HG03064 (cell line): ENCODE results near the gene GPR39.

Experiments
- ATAC-seq: cut with Tn5 transposase; IDR thresholded peaks from one replicate; pipeline ENCODE4 v1.9.1; 2021; ENCODE audit warnings: low read depth; ENCODE audit not compliant: unreplicated experiment

The GPR39 gene

DNA sequence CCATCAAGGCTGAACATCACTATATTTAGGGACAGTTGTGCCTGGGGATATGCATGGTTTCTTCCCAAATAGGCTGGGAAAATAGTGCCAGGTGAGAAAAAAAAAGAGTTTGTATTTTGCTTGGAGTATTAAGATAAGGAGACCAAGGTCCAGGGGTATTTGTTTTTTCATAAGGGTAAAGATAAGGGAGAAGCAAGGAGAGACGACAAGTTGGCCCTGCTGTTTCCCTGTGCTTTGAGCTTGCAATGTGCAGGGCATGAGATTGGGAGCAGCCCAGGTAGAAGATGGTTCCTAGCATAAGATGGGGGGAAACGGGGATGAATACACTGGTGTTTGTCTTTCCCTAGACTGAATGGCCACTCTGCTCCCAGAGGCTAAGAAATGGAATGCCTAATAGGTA is 8.8 kb upstream of the GPR39 start:
- ATAC-seq: no peak

DNA sequence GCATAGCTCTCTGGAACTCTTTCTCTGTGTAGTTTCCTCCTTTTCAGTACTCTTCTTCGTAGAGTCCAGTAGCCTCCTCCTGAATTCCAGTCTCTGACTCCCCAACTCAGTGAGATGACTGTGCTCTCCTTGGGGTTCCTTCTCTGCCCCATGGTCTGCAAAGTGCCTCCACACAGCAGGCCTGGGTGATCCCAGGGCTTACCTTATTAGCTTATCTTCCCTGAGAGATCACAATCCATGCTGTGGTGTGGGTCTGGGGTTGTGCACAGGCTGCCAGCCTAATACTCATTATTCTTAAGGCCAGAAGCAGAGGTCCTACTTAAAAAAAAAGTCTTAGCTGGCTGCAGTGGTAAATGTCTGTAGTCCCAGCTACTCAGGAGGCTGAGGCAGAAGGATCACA is 4.6 kb upstream of the GPR39 start:
- ATAC-seq: no peak

DNA sequence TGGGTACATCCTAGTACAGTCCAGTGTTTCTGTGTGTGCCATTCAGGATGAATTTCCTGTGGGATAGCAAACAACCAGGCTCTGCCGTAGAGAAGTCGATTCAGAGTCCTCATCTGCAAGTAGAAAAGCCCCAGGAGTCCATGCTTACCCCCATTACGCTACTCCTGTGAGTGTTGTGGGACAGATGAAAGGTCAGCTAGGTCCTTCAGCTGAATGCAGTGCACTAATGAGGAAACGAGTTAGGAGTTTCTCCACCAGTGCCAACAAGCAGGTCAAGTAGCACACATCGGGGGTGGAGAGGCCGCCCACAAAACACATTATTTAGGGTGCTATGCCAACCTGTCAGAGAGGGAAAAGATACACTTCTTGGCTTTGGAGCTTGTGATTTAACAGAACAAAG is 2.5 kb upstream of the GPR39 start:
- ATAC-seq: no peak

DNA sequence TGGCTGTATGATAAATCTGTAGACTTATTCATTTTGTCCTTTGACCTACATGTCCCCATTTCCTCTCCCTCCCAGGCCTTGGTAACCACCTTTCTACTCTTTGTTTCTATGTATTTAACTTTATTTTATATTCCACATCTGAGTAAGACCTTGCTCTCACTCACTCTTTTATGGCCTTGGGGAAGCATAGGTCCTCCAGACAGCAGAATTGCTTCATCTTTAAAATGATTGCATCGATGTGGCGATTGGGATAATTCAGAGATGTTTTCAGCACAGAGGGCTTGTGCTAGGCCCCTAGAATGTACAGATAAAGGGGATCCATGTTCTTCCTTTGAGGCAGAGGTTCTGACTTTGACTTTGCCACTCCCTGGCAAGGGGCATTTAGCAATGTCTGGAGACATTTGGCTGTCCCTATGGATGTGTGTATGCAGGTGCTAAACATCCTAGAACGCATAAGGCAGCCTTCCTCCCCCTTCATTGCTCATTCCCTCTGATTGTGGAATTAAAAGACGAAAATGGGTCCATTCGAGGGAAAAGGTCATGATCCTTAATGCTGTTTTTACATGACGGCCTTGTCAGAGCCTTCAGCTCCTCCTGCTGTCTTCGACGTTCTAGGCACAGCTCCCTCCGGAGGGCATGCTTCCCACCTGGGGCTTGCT is 1.2 kb upstream of the GPR39 start:
- ATAC-seq: no peak

DNA sequence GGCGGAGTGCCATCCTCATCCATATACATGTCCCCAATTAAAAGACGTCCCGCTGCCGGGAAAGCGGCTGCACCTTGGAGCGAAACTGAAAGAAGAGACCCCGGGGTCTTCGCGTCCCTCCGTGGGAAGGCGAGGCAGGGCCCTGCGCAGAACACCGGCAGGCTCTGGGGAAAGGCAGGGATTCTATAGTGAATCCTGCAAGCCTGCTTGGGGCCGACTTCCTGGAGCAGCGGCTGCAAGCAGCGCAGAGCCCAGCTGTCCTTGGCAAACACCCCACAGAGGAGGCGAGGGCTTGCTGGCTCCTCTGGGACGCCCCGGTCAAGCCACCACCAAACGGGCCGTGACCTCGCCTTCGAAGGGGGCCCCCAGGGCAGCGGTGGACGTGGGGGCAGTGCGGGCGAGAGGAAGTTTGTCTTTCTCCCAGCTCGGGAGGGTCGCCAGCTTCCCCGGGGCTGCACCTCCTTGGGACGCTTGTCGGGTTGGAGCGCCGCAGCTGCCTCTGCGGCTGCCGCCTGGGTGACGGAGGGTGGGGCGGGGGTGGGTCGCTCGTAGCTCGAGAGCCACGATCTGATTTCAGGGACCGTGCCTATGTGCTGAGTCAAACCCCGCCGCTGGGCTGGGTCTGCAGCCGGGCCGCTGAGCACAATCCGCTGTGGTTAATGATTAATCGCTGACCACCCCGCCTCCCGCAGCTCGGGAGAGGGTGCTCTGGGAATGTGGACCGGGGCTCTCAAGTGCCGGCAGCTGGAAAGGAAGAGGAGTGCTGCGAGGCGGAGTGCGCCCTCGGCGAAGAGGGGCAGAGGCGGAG is 486 bp upstream of the GPR39 start:
- ATAC-seq: no peak

DNA sequence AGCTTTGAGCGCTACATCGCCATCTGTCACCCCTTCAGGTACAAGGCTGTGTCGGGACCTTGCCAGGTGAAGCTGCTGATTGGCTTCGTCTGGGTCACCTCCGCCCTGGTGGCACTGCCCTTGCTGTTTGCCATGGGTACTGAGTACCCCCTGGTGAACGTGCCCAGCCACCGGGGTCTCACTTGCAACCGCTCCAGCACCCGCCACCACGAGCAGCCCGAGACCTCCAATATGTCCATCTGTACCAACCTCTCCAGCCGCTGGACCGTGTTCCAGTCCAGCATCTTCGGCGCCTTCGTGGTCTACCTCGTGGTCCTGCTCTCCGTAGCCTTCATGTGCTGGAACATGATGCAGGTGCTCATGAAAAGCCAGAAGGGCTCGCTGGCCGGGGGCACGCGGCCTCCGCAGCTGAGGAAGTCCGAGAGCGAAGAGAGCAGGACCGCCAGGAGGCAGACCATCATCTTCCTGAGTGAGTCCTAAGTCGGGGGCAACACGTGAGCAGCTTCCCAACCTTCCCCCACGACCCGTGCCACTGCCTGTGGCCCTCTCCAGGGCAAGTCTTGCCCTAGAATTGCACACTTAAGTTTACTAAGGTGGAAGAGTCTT is 928 bp downstream of the GPR39 start:
- no peak for ATAC-seq

DNA sequence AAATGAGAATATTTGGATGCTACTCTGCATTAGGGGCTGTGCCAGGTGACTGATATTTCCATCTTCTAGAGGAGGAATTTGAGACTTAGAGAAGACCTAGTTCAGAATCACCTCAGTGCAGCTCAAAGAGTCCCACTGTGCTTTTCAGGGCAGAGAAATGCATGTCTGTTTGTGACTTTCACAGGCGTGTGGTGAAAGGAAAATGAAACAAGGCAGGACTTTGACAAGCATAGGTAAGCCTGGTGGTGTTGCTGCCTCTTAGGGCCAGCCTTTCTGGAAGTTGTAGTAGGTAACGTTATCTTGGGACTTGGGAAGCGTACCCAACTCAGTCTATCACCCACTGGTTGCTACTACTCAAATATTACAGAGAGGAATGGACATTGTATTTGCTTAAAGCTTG is 2.6 kb downstream of the GPR39 start:
- ATAC-seq: no peak

DNA sequence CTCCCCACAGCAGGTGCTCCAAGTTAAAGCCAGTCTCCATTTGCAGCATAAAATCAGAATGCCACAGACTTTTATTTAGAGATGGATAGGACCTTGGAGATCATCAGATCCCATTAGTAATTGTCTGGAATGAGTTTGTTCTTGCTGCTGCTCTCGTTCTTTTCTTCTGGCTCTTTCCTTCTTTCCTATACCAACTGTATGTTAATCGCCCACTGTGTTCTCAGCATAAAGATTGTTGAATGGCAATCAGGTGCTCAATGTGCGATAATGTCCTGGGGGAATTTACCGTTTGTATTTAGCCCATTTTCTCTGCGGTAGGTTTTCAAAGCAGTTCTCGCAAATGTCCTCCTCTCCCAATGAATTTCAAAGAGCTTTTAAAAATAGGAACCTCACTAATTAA is 3.3 kb downstream of the GPR39 start:
- ATAC-seq: no peak

DNA sequence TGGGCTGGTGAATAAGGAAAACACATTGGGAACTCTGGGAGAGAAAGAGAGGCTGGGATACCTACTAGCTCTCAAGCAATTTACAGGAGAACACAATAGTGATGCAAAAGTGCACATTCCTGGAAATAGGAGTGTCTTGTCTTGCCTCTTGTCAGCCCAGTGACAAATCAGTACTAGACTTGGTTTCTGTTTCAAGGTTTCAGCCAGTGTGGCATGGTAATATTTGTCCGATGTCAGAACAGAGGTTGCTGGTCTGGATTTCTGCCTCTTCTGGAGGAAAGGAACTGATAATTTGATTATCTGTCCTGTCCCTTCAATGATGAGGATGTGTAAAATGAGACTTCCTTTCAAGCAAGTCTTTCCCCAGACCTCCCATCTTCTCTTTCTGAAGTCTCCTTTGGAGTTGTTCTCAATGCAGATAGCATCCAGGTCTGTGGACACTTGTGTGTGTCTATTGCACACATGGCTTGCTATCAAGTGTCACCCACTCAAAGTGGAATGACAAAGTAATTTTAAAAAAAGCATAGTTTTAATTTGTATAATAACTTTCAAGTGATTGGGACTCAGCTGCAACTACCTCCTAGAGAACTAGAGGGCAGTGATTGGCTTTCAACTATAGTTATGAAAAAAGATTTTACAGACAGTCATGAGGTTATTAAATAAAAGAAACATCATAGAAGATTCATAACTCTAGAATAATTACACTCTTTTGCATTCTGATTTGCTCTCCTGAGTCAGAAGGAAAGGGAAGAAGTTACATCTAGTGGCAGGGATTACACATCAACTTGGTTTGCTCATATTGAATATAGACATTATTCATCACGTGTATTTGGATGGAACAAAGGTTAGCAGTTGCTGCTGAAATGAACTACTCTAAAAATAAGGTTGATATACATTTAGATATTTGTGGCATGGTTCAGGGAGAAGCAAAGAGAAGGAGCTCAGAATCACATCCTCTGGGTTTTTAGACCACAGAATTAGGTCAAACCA is 4.5 kb downstream of the GPR39 start:
- no peak for ATAC-seq

DNA sequence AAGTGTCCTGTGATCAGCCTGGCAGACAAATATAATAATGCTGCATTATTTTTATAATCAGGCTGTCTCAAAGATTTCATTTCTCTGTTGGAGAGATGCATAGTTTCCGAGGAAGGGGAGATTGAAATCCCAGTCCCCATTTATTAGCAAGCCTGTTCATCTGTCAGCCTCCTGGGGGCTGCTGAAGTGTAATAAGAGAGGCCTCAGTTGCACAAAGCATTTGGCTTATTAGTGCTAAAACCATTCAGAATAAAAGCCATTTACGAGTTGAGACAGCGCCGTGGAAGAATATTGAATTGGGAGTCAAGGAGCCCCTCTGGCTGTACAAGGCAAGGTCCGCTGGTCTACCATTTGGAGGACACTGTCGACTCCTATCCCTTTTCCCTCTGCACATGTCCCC is 6.1 kb downstream of the GPR39 start:
- no peak for ATAC-seq

DNA sequence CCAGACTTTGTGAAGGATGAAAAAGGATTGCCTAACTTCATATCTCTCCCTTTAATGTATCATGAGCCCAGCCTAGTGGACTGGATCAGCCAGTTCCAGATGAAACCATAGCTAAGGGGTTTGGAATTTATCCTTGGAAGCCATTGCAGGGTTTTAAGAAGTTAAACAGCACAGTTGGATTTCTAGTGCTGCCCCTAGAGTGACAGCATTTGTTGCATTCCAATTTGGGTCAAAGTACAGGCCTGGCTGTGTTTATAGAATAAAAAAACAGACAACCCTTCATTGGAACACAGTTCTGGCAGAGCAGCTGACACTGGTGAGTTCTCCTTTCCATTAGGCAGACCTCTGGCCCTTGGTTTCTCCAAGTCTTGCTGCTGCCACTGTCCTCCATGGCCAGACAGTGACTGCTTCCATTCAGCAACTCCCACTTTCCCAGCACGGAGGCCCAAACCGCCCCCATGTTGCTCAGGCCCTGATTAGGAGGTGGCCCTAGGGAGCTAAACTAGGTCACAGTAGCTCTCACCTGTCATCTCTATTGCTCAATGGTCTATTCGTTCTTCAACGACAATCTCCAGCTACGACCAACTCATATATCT is 8.0 kb downstream of the GPR39 start:
- ATAC-seq: no peak

DNA sequence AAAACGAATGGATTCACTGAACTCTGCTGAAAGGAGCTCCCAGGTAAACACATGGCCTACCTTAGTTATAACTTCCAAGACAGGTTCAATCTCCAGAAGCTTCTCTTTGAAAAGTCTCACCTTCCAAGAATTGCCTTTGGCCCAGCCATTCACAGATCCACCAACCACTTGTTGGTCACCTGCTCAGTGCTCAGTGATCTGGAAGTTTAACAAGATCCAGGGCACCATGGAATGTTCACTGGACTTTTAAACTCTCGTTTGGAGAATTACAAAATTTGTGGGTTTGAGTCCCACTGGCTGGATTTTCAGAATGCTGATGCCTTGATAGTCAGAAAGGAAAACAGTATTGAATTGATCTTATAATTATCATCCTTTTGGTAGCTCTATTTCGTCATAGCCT is 9.4 kb downstream of the GPR39 start:
- no peak for ATAC-seq

DNA sequence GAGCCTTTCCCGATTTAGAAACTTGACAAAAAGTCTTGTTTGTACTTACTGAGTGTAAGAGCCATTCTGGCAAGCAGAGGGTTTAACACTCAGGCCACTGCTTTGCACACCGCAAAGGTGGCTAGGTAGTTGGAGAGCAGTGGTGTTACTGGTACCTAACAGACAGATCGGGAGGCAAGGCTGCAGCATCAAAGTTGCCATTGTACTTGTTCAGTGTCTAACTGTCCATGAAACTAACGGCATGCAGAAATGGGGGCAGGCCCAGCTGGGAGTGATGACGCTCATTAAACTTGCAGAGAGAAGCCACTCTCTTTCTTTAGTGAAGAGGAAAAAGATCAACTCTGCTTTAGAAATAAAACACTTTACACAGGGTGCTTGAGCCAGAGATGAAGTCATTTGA is 10.1 kb downstream of the GPR39 start:
- no peak for ATAC-seq

DNA sequence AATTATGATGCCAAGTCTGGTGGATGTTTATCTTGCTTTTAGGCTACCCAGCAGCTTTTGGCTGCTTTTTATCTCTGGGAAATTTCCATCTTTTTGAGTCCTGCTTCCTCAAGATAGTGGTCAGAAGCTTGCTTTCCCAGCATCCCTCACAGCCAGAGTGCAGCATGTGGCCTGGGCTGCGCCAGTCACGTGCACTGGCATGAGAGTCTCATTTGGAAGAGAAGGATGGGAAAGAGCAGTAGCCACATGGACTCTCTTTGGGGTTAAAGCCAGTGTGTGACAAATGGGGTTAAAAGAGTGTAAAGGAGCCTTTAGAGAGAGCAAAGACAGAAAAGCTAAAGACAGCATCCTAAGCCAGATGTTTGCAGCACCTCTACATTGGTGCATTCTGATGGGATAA is 12.7 kb downstream of the GPR39 start:
- ATAC-seq: no peak

DNA sequence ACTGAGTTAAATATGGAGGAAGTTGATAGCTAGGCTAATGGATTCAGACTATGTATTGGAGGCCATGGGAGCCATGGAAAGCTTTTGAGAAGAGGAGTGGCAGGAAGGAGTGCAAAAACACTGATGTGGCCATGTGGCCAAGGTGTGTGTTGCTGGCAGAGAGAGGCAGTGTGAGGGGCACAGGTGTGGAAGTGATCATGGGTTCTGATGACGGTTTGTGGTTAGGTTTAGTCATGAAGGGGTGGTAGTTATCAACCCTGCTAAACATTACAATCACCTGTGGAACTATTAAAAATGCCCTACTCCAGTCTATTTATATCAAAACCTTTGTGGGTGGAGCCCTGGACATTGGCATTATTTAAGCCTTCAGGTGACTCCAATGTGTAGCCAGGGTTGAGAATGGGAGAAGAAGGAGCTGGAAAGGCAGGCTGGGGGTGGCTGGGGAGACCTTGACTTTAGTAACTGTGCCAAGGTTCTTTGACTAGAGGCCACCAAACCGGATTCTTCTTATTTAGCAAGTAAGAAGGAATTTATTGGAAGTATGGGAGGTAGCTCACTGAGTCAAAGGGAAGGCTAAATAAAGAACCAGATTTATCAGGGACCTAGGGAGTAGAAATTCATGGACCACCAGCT is 13.5 kb downstream of the GPR39 start:
- no peak for ATAC-seq

DNA sequence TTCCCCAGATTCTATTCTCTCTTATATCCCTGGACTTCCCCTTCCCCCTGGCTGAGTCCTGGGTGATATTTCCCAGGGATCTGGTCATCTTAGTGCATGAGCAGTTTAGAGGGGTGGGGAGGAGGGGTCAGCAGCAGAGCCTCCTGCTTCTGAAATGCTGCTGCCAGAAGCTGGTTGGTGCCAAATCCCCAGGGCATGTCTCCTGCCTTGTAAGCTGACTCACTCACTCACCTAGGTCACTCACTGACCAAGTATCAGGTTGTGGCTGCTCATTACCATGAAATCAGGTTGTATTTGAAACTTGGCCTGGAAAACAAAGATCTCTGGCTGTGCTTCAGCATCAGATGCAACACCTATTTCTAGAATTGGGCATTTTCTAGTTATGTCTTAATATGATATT is 14.3 kb downstream of the GPR39 start:
- ATAC-seq: no peak

DNA sequence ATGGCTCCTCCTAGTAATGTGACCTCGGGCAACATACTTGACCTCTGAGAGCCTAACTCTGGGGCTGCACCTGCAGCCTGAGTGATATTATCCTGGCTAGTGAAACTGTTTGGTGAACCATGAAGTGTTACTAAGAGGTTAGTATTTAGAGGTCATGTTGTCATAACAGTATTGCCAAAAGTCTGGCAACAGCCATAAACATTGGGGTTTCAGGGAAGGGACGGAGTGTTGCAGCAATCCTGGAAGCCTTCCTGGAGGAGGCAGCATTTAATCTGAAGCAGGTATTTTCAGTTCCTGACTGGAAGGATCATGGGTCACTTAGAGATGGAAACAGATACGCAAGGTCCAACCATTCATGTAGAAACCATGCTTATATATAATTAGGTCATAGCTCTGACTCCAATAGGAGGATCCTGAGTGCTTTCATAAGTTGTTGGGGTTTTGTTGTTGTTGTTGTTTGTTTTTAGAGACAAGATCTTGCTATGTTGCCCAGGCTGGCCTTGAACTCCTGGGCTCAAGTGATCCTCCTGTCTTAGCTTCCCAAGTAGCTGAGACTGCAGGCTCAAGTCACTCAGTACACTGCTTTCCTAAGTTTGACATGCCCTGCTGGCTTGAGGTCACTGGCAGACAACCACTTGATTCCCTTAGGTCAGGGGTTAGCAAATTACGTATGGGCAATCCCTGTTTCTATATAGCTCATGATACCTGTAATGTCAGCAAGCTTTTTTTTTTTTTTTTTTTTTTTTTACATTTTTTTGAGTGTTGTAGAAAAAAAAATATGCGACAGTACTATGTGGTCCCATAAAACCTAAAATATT is 21.5 kb downstream of the GPR39 start:
- ATAC-seq: no peak

DNA sequence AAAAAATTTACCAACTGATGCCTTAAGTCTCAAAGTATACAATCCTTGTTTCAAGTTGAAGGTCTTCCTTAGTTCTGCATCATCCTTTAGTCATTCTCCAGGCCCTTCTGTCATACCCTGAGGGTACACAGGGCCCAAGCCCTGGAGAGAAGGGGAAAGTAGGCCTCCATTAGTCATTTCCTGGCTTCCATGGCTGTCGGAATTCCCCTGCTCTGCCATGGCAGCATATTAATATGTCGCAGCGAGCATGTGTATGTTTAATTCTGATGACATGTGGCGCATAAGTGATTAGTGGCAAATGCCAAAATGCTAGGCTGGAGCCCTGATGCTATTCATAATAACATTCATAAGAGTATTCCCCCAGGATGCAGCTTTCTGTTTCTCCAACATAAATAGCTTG is 22.1 kb downstream of the GPR39 start:
- ATAC-seq: no peak
